GM18505 (cell line): ENCODE results near the gene HNRNPH3.
A peak's percentile ranks its signal among the peaks of the same experiment; 100 is the strongest.

ENCODE experiments used
- ATAC-seq: cut with Tn5 transposase; IDR thresholded peaks from one replicate; pipeline ENCODE4 v1.9.1; 2021; ENCODE audit not compliant: unreplicated experiment
- POLR2A ChIP-seq: IDR thresholded peaks from 4 replicates; pipeline ENCODE4 v1.6.1; 2011; ENCODE audit warnings: borderline replicate concordance; ENCODE audit not compliant: insufficient read depth, insufficient read length; ENCODE audit errors: extremely low read depth

The HNRNPH3 gene, protein sequence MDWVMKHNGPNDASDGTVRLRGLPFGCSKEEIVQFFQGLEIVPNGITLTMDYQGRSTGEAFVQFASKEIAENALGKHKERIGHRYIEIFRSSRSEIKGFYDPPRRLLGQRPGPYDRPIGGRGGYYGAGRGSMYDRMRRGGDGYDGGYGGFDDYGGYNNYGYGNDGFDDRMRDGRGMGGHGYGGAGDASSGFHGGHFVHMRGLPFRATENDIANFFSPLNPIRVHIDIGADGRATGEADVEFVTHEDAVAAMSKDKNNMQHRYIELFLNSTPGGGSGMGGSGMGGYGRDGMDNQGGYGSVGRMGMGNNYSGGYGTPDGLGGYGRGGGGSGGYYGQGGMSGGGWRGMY

DNA sequence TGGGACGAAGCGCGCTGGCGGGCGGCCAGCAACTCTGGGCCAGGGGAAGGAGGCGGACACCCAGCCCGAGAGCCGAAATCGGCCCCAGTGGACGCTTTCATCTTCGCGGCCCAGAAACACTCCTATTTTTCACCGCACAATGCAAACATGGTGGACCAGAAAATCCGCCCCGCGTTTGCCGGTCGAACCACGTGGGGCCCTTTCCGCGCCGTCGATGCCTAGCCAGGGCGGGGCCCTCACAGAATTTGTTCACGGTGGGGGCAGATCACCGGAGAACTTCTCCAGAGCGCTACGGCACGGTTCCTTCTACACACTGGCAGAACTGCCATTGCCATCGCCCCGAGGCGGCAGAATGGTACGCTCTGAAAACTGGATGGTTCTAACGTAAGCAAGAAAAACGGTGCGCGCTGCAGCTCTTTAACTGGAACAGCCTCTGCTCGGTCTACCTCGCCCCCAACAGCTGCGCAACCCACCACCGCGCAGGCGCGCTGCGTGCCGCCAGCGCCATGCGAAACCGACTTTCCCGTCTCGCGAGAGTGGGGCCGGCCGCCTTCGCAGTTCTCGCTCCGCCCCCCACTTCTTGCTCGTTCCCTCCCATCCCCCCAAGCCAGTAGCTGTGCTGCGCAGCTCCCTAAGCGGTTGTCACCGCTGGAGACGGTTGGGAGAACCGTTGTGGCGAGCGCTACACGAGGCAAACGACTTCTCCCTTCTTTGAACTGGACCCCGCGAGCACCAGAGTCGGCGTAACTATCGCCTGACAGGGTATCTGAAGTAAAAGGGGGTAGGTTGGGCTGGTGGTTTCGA is at the start of gene HNRNPH3:
TSS of gene HNRNPH3 (plus strand) at position 610 of the 804 bp plus-strand sequence. CDS start 5,158 bp downstream, outside the sequence.
- ATAC-seq, result peak; percentile 80
- TF ChIP-seq POLR2A, result peak; percentile 99

GRCh38 chr10:68284062-68285001 is 47.5 kb upstream of the HNRNPH3 start:
- no peak for ATAC-seq

DNA sequence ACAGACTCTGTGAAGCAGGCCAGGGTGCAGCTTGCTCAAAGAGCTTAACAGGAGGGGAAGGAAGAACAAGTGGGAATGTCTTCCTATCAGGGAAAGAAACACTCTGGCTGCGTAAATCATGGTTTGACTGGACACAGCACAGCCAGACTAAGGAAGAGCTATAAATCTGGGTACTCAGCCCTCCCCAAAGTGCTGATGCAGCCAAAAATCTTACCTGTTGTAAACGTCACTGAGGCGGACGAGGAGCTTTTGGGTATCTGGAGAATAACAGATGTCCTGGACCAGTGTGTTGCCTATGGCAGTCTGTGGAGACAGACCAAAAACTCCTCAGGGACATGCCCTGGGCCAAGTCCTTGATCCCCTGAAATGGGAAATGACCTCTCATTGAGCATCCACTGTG is 43.1 kb upstream of the HNRNPH3 start:
- ATAC-seq, result no peak
- no peak for TF ChIP-seq POLR2A

More at GRCh38 chr10:68284062-68285001, 47.5 kb upstream of the HNRNPH3 start:
- no peak for TF ChIP-seq POLR2A

DNA sequence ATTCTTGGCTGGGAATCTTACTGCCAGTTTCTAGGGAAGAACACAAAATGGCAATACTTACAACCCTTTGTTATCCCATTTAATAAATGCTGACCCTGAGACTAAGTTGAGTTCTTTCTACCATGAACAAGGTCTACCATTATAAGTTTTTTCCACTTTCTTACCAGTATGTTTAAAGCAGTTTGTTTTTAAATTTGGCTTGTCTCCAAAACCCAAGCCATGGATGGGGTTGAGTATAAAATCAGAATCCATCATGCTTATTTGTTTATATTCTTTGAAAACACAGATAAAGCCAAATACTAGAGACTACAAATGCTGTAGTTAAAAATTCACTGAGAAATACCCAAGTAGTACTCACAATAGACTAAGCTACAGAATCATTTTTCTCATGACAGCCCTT is 41.1 kb upstream of the HNRNPH3 start:
- no peak for TF ChIP-seq POLR2A
- no peak for ATAC-seq

DNA sequence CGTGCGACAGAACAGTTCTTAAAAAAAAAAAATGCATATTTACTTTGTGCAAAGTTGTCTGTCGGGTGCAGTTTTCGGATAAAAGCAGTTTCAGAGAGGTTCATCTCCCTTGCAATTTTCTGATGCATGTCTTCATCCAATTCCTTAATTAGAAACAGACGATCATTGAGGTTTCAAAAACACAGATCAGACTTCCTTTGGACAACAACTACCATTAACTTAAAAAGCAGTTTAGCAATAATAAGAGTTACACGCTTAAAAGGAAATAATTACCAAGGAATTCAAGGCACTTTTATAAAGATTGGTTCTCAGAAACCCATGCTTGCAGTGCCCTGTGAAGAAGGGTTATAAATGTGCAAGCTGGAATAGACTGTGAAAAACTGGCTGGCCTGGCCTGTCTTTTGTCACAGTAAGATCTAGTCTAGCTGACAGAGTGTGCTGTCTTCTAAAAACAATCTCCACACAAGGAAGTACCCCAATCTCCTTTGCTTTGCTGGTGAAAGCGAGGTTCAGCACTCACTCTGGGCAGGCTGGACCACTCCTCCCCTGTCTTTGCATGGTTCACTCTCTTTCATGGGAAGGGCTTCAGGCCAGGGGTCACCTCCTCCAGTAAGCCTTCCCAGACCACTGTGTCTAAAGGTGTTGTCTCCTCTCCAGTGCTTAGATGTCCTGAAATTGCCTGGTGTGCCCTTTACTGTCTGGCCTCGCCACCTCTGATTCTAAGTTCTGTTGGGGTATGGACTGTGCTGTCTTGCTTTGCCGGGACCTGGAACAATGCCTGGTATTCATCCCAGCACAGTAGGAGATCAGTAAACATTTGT is 34.8 kb upstream of the HNRNPH3 start:
- no peak for ATAC-seq
- TF ChIP-seq POLR2A, result no peak

DNA sequence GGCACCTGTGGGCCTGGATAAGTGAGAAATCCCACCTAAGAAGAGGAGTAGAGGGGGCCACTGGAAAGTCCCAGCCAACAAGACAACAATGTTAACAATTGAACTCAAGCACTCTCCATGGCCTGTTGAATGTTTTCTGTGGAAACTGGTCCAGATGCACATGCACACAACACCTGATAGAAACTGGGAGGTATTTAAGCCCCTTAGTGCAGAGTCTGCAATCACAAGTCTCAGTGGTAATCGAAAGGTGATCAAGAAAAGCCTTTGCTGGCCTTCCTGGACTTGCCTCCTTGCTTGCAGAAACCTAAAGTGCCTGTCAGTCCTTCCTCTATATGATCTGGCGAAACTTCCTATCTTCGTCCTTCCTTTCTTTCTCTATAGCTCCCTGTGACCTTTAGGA is 30.6 kb upstream of the HNRNPH3 start:
- TF ChIP-seq POLR2A, result no peak
- ATAC-seq, result no peak

- no peak for TF ChIP-seq POLR2A
- no peak for ATAC-seq
Measured at GRCh38 chr10:68301790-68302502, 29.9 kb upstream of the HNRNPH3 start.

DNA sequence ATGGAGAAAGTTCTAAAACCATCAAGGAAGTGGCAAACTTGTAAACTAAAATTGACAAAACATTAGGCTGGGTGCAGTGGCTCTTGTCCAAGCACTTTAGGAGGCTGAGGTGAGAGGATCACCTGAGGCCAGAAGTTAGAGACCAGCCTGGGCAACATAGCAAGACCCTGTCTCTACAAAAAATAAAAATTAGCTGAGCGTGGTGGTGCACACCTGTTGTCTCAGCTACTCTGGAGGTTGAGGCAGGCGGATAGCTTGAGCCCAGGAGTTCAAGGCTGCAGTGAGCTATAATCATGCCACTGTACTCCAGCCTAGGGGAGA is 29.4 kb upstream of the HNRNPH3 start:
- no peak for ATAC-seq
- TF ChIP-seq POLR2A, result no peak

- no peak for ATAC-seq
- TF ChIP-seq POLR2A, result no peak
Measured at GRCh38 chr10:68302871-68303270, 29.0 kb upstream of the HNRNPH3 start.

DNA sequence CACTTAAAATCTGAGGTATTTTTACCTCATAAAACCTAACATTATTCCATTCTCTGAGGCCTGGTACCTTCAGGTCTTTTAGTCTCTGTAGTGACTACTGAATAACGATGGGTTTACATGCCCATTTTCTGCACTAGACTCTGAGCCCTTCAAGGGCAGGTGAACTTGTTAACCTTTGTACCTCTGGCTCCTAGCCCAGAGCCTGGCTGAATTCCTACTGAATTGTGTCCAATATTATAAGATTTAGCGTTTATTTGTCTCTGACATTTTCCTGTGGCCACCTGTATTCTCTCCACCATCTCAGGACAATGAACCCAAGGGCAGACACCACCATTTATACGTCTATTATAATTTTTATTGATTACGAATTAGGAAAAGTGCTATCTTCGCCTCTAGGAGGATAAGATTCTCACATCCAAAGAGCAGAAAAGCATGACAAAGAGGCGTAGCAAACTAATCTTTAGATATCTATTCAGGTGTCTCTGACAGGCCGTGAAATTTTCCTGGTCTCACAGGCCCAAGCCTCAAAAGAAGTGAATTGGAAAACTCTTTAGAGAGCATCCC is 27.9 kb upstream of the HNRNPH3 start:
- no peak for ATAC-seq
- no peak for TF ChIP-seq POLR2A

DNA sequence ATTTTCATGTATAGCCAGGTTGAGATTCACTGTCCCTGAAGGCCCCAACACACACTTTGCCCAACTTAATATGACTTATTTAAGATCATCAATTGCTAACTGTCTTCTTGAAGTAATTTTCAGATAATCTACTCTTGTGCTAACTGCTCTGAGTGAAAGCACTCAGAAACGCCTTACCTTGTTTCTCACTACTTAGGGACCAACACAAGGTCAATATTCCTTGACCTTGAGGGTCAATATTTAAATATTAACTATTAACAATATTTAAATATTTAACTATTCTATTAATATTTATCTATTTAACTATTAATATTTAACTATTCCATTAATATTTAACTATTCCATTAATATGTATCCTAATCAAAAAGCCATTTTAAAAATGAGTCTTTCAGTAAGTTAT is 26.0 kb upstream of the HNRNPH3 start:
- no peak for TF ChIP-seq POLR2A
- ATAC-seq, result no peak
